VCaP (cell line): Measurements from ENCODE around the gene FAM168A.
A peak's percentile ranks its signal among the peaks of the same experiment; 100 is the strongest.

Experiments used
- H3K27ac ChIP-seq: fragments of 450-650 bp; 2 replicates; pipeline ENCODE4 v1.5.1; 2017
- TF ChIP-seq, protein P1 (sequence below): fragments of 450-650 bp; conservative IDR thresholded peaks from 2 replicates; pipeline ENCODE4 v1.5.1; 2017; ENCODE audit warnings: mild to moderate bottlenecking, moderate library complexity

The FAM168A gene

DNA sequence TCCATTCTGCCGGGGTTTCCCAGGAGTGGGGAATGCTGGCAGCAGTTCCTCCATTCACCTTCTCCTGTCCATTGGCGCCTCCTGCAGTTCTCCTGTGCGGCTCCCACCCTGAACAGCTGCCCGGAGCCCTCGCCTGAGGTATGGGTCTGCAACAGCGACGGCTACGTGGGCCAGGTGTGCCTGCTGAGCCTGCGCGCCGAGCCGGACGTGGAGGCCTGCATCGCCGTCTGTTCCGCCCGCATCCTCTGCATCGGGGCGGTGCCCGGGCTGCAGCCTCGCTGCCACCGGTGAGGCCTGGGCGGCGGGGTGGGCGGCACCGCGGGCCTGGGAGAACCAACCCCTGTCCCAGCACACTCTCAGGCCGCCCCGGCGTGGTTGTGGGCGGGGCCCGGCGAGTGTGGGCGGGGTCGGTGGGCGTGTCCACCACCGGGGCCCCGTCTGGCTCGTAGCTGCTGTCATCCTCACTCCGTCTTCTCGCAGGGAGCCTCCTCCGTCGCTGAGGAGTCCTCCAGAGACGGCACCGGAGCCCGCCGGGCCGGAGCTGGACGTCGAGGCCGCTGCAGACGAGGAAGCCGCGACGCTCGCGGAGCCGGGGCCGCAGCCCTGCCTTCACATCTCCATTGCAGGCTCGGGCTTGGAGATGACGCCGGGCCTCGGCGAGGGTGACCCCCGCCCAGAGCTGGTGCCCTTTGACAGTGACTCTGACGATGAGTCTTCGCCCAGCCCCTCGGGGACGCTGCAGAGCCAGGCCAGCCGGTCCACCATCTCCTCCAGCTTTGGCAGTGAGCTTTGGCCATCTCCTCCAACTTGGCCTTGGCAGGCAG, 235.7 kb downstream of the FAM168A start:
- TF ChIP-seq, protein P1, sequence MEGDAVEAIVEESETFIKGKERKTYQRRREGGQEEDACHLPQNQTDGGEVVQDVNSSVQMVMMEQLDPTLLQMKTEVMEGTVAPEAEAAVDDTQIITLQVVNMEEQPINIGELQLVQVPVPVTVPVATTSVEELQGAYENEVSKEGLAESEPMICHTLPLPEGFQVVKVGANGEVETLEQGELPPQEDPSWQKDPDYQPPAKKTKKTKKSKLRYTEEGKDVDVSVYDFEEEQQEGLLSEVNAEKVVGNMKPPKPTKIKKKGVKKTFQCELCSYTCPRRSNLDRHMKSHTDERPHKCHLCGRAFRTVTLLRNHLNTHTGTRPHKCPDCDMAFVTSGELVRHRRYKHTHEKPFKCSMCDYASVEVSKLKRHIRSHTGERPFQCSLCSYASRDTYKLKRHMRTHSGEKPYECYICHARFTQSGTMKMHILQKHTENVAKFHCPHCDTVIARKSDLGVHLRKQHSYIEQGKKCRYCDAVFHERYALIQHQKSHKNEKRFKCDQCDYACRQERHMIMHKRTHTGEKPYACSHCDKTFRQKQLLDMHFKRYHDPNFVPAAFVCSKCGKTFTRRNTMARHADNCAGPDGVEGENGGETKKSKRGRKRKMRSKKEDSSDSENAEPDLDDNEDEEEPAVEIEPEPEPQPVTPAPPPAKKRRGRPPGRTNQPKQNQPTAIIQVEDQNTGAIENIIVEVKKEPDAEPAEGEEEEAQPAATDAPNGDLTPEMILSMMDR = no peak
- H3K27ac ChIP-seq = no peak overlapping the region

DNA sequence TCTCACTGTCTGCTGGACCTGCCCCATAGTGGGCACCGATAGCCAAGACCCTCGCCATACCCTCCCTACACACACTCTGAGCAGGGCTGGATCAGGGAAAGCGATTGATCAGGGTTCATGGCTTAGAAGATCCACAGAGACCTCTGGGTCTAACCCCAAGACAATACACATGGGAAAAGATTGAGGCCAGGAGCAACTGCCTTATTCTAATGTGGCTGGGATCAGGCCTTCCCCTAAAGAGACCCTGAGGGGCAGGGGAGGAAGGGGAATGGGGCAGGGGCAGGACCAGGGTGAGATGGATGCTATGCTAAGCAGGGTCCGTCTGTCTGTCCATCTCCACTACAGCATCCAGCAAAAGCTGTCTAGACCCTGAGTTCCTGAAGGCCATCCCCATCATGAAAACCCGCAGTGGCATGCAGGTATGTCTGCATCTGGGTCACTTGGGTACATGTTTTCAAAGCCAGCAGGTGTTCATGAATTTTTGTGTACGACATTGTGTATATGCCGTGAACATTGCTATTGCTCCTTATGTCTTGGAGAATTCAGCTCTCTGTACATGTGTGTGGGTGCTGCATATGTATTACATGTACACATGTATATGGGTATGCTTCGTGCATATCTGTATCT, 237.1 kb downstream of the FAM168A start:
- H3K27ac ChIP-seq = no peak overlapping the region
- TF ChIP-seq, protein P1 = peak; percentile 57

DNA sequence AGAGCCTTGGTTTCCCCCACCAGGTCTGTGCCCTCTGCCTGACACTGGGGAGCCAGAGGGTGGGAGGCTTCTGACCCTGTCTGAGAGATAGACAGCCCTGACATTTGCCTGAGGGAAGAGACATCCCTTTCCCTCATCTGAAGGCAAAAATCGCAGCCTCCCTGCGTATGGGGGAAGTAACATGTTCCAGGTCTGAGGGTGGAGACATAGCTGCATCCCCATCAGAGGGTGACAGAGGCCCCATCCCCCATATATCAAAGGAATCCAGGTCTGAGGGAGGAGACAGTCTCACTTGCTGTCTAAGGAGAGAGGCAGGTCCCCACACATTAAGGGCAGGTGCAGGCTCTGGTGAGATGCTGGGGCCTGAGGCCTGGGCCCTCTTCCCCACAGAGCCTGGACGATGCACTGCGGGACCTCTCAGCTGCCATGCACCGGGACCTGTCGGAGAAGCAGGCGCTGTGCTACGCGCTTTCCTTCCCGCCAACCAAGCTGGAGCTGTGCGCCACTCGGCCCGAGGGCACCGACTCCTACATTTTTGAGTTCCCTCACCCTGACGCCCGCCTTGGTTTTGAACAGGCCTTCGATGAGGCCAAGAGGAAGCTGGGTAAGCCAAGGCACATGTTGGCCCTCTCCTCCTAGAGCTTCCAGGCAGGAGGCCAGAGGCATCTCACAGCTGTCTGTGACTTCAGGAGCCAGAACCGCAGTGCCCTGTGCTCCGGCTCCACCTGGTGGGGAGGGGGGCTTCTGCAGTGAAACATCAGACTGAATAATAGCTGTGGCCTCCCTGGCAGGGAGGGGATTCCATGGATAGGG, 237.8 kb downstream of the FAM168A start:
- TF ChIP-seq, protein P1 = peak; percentile 87
- H3K27ac ChIP-seq = no peak overlapping the region

DNA sequence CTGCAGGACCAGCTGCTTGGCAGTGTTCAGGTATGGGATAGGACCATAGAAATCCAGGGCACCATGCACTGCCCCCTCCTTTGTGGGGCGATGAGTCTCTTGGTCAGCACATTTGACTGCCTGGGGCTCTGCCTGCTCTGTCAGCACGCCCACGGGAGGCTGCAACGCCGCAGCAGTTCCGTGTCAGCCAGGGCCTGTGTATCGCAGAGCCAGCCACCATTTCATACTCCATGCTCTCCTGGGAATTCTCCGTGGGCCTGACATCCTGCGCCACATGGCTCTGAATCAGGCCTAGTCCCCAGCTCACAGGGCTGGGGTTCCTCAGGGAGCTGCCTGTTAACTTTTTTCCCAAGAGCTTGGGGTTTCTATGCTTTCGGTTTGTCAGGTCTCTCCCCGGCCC, 238.6 kb downstream of the FAM168A start:
- no peak overlapping the region for H3K27ac ChIP-seq

DNA sequence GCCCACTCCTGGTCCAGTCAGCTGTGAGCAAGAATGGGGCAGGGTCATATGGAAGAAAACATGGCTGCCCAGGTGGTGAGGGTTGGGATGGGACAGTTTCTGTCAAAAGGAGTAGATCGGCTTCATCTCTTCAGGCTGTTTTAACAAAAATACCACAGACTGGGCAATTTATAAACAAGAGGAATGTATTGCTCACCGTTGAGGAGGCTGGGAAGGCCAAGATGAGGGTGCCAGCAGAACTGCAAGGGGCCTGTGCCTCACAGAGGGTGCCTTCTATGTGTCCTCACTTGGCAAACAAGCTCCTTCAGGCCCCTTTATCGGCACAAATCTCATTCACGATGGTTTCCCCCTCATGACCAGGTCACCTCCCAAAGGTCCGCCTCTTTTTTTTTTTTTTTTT, 239.8 kb downstream of the FAM168A start:
- TF ChIP-seq, protein P1 = no peak

More for the DNA sequence above, 238.6 kb downstream of the FAM168A start:
- TF ChIP-seq, protein P1 = no peak

DNA sequence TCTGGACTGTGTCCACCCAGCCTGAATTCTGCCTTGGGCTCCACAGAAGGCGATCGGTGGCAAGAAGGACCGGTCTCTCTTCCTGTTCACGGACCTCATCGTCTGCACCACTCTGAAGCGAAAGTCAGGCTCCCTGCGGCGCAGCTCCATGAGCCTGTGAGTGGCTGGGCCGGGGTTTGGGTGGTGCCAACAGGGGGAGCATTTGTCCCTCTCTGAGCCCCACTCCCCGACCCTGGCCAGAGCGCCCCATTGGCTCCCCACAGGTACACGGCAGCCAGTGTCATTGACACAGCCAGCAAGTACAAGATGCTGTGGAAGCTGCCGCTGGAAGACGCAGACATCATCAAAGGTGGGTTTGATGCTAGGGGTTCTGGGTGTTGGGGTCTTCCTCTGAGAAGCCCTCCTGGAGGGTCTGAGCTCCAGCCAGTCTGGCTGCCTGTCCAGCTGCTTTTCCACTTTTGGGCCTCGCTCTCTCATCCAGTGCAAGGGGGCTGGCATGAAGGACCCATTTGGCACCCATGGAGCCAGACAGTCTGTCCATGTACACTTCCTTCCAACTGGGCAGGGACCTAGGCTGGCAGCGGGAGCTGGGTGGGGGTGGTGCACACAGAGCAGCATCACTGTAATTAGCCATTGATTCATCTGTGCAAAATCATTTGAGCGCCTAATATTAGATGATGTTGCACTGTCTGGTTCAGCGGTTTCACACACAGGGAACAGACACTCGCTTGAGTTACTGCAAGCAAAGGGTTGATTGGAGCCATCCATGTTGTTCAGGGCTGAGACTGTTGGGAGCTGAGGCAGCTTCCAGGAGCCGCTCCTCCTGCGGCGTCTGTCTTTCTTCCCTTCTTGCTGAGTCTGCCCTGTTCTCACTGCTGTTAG, 240.7 kb downstream of the FAM168A start:
- TF ChIP-seq, protein P1 = no peak
- no peak overlapping the region for H3K27ac ChIP-seq

More for the DNA sequence above, 239.8 kb downstream of the FAM168A start:
- no peak overlapping the region for H3K27ac ChIP-seq
